GM23338 (cell line): Measurements from ENCODE around the gene ARHGEF10L.

Experiments
- CREB1 ChIP-seq: fragments of 250-450 bp; sonication (Bioruptor Pico); IDR thresholded peaks from 2 replicates; pipeline ENCODE4 v1.5.0; 2020; ENCODE audit warnings: low read depth, mild to moderate bottlenecking, moderate library complexity
- CTCF ChIP-seq, 2 experiments: fragments of 200-600 bp in 1 of 2; sonication (generic) in 1 of 2; conservative IDR thresholded peaks; 2 replicates each; pipeline versions ENCODE4 v1.5.1 to v1.6.1; 2016 to 2017; ENCODE audit warnings: antibody characterized with exemption in 2 of 2, low read depth in 2 of 2, mild to moderate bottlenecking in 2 of 2, moderate library complexity in 1 of 2
- JUNB ChIP-seq: IDR thresholded peaks from one replicate; pipeline ENCODE4 v1.6.1; 2016; ENCODE audit warnings: antibody characterized with exemption; ENCODE audit not compliant: unreplicated experiment
- POLR2AphosphoS5 ChIP-seq: IDR thresholded peaks from 2 replicates; pipeline ENCODE4 v1.6.1; 2016; ENCODE audit warnings: antibody characterized with exemption, low read depth

DNA sequence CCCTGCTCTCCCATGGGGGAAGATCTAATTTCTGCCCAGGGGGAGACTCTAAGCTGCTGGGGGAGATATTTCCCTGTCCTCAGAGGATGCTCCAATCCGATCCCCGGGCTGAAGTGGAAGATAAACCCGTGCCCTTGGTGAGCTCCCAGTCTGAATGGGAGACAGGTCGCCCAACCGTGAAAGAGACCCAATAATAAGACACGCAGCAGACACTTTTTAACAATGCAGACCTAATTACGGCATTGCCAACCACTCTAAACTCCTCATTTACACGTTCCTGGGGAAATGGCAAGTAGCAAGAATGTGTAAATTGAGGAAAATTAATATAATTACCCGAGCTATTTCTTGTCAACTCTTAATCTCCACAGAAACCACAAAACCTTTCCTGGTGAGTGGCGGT, 166.9 kb downstream of the ARHGEF10L start:
- no peak for TF ChIP-seq CTCF (conservative IDR thresholded peaks at IDR 0.05; ENCODE audit: low read depth in 2 of 2)
- TF ChIP-seq JUNB = no peak
- TF ChIP-seq CREB1 (CRISPR knock-in tag) = no peak
- no peak for TF ChIP-seq POLR2AphosphoS5
